NCI-H2107 treated with DMSO at 0.1 percent for 48 hours (cell line): ENCODE measurements around the gene DCC.

ENCODE experiments used
- DNase-seq: peaks from one replicate; lab custom pipeline; 2025; ENCODE audit not compliant: unreplicated experiment; lab: John Stamatoyannopoulos, UW

DCC gene

DNA sequence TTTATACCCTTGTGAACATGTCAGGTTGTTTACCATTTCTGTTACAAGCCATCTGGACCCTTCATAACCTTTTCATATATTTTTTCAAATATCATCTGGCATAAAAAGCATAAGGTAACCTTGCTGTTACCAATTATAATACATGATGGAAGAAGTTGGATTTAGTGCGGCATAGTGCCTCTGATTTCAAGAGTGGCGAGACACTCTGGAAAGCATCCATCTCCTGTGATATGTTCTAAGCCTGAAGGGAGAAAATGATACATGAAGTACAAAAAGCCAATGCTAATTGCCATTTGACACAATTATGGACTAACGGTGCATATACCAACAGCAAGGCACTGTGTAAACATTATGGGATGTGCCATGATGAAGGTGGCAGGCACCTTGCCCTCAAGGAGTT, 75.1 kb downstream of the DCC start:
- no peak for DNase-seq

- DNase-seq, result no peak
Observed at GRCh38 chr18:52422985-52423601, 83.1 kb downstream of the DCC start.

DNA sequence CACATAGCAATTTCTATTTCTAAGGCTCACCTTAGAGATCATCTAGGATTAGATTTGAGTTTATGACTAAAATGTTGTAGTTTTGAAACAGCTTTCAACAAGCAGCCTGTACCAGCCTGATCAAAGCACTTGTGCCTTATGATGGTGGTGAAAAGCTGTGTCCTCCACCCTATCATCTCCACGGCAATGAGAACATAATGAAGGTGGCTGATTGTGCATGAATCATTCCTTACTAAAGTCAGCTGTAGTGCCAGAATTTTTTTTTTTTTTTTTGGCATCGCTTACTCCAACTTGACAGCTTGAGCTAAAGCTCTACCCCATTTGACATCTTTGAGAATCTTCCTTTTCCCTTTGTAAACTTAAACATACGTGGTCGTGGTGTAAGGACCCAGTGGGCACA, 86.0 kb downstream of the DCC start:
- no peak for DNase-seq

DNA sequence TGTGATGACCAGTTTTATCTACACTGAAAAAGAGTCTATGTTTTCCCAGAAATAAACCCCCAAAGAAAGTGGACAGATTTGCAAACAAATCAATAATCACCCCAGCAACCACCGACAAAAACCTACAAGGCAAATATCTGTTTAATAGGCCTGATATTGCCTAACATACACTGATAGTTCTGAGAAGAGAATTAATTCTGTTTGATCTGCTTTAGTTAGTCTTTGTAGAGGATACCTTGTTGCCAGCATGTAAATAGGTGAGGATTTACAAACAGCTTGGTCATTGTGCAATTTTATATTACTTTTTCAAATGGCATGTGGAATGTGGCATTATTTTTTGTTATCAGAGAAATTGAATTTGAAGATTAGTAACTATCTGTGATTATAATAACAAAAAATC, 86.5 kb downstream of the DCC start:
- DNase-seq, result no peak

DNA sequence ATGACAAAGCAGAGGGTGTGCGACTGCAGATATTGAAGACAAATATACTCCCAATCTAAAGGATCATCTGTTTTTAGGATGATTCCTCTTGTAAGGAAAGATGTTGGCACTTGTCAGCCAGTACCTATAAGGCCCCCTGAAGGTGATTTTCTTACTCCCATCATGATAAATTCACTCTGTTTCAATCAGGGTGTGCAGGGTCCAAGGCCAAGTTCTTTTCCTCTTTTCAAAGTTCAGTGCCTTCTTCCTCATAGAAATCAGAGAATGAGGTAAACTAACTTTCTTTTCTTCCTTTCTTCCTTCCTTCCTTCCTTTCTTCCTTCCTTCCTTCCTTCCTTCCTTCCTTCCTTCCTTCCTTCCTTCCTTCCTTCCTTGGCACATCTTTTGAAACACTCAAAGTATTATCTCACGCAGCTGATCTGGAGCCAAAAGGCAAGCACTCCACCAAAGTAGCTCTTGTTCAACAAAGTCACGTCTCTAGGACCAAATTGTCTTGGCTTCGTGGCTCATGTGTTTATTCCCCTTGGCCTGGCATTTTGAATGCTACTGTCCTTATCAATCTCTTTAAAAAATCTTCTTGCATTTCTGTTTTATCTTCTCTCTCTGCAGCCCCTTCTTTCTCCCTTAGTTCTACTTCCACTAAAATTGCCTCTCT, 87.7 kb downstream of the DCC start:
- no peak for DNase-seq

GRCh38 chr18:52431683-52432082, 91.7 kb downstream of the DCC start:
- DNase-seq, result no peak

DNA sequence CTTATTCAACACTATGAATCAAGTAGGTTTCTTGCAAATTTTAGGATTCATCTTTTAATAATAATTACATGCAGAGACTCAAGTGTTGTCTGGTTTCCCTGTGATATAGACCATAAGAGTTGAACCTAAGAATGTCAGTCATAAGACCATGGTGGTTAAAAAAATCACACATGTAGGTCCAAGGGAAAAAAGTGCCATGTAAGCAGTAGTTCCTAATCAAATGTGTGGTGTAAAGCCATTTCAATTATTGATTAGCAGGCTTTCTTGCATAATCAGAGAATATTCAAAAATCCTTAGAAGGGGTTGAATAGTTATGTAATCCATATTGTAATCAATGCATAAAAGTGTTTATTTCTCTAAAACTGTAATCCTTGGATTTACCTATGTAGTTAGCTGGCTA, 93.8 kb downstream of the DCC start:
- no peak for DNase-seq

DNA sequence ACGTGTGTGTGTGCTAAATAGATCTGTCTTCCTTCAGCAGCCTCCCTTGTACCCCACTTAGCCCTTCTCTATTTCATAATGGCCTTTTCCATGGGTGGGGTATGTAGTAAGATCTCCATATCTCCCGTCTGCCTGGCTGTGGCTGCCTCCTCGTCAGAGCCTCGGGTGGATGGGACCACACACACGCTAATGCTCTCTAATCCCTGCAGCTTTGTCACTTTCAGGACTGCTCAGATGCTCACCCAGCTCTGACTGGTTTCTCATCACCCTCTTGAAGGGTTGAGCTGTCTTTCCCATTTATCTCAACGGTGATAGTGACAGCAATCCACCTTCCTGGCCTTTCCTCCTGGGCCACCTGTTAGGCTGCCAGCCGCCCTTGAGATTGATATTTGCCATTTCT, 95.3 kb downstream of the DCC start:
- no peak for DNase-seq

DNA sequence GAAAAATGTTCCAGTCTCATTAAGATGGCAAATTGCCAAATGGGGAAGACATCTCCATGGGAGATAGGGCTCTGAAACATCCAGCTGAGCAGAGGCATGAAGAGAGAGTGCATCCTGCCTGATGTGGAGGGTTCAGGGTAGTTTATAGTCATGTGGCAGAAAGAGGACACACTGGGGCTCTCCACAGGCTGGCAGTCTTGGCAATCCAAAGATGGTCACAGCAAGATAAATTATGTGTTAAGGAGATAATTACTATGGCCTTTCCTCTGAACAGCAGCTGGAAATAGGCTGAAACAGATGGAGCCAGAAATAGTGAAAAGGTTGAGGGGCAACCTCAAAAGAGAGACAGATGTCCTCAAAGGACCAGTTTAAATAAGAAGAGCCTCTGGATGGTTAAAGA, 97.2 kb downstream of the DCC start:
- DNase-seq, result no peak

DNA sequence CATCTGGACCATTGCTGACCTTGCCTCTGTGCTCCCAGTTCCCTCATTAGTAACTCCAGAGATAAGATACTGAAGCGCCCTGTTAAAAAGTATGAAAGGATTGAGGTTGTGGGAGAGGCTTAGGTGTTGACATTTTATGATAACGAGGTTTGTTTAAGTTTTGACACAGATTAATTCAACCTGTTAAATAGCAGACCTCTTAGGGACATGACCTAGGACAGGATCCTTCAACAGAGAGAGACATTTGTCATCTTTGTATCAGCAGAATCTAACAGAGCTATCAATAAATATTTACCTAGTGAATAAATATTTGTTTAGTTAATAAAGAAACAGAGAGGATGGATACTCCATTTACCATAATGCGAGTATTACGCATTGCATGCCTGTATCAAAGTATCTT, 99.5 kb downstream of the DCC start:
- no peak for DNase-seq

GRCh38 chr18:52441794-52442193, 101.8 kb downstream of the DCC start:
- DNase-seq, result no peak

DNA sequence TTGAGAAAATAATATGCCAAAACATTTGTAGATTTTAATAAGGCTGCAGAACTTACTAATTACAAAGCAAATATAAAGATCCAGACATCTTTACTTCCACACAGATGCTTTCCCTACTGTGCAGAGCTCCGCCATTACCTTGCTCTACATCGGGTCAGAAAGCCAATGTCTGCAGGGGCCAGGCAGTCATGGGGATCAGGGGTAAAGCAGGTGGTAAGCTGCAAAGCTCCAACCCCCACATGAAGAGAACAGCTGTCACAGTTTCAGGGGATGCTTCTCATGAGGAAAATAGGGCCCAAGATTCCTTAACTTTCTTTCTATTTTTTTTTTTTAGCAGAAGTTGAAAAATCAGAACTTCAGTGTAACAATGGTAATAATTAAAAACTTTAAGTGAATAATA, 102.7 kb downstream of the DCC start:
- DNase-seq, result no peak

GRCh38 chr18:52451256-52451655, 111.3 kb downstream of the DCC start:
- DNase-seq, result no peak

- no peak for DNase-seq
Observed at GRCh38 chr18:52451851-52452250, 111.9 kb downstream of the DCC start.

DNA sequence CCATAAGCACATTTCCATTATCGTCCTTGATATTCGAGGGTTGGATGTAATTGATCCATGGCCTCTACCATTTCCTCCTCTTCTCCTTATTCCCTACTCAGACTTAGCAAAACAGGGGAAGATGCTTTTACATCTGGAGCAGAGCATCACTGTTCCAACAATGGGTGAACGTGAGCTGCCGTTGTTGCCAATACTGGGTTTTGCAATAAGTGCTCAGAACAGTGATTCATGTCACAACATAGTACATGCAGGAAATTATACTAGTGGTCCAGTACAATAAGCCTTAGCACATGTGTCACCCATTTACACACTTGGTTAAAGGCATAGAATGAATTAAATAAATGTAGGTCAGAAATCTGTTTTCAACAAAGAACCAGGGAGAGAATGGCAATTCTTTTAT, 112.4 kb downstream of the DCC start:
- DNase-seq, result no peak

- no peak for DNase-seq
Observed at GRCh38 chr18:52459890-52460289, 119.9 kb downstream of the DCC start.

GRCh38 chr18:52462853-52463252, 122.9 kb downstream of the DCC start:
- no peak for DNase-seq

- no peak for DNase-seq
Observed at GRCh38 chr18:52465391-52465790, 125.4 kb downstream of the DCC start.

GRCh38 chr18:52468496-52468895, 128.5 kb downstream of the DCC start:
- DNase-seq, result no peak

GRCh38 chr18:52475325-52475724, 135.3 kb downstream of the DCC start:
- no peak for DNase-seq

GRCh38 chr18:52481116-52481515, 141.1 kb downstream of the DCC start:
- DNase-seq, result no peak

DNA sequence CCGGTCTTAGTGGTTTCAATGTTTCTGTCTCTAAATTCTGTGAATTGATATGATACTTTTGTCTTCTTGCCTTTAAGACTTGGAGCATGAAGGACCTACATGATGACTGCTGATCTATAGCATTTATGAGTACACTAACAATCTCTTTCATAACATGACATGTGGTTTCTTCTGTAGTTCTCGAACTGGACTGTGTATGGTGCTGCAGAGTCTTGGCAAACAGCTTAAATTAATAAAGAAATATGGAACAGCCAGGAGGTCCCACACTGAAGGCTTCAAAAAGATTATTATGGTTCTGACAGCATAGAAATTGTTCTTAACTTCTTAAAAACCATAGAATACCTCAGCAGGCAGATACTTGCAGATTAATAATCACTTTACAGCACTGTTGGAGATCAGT, 145.0 kb downstream of the DCC start:
- no peak for DNase-seq

DNA sequence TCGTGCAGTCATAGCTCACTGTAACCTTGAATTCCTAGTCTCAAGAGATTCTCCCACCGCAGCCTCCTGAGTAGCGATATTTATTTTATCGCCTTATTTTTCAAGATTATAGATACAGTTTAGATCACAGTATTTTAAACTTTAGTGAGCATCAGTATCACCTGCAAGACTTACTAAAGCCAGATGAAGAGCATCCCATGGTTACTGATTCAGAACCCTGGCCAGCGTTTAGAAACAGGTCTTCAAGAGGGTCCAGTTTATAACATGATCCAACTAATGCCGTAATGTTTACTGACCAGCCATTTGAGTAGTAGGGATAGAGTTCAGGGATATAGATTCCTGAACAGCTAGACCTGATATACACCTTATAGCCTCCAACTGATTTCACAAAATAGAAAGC, 146.1 kb downstream of the DCC start:
- DNase-seq, result no peak
